NCI-H1048 (cell line): ENCODE results near the gene PRUNE2.
"Not testable (repeated sequence)": the region's sequence is repeated elsewhere in the genome, so short reads cannot be mapped to it uniquely, and the experiment has no call there.

Source experiments
- DNase-seq: peaks from one replicate; lab custom pipeline; 2025; lab: John Stamatoyannopoulos, UW

Gene PRUNE2

GRCh38 chr9:76598981-76599380 is 306.9 kb downstream of the PRUNE2 start:
- DNase-seq: no peak

DNA sequence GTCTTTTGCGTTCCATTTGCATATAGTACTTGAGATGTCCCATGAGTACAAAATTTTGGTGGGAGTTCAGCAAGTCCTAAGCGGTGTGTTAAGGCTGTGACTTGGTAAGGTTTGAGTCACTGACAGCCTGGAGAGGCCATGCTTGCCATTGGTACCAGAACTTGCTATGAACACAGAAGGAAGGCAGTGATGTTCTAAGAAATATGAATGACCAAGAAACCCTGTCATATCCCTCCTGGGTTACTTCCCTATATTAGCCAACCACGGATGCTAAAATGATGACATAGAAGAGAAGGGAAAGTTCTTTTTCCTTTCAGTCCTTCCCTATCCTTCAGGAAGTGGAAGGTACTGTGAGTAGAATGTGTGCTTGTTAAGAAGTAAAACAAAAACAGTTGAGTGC is 310.3 kb downstream of the PRUNE2 start:
- no peak for DNase-seq

GRCh38 chr9:76594764-76595424 is 311.0 kb downstream of the PRUNE2 start:
- no peak for DNase-seq

DNA sequence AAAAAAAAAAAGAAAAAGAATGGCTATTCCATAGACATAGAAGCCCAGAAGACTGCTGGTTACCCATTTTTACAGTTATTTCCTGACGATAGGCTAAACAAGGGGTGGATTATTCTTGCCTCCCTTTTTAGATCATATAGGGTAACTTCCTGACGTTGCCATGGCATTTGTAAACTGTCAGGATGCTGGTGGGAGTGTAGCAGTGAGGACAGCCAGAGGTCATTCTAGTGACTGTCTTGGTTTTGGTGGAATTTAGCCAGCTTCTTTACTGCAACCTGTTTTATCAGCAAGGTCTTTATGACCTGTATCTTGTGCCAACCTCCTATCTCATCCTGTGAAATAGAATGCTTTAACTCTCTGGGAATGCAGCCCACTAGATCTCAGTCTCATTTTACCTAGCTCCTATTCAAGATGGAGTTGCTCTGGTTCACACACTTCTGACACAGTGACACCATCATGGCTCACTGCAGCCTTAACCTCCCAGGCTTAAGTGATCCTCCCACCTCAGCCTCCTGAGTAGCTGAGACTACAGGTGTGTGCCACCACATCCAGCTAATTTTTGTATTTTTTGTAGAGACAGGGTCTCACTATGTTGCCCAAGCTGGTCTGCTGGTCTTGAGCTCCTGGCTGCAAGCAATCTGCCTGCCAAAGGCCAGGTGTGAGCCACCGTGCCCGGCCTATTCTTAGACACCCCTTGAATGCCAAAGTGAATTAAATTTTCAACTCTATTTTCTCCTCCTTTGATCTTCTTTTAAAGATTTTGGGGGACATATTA is 311.8 kb downstream of the PRUNE2 start:
- not testable (repeated sequence) for DNase-seq

- DNase-seq: no peak
Measured at GRCh38 chr9:76592974-76593347, 313.0 kb downstream of the PRUNE2 start.

GRCh38 chr9:76592091-76592973 is 313.6 kb downstream of the PRUNE2 start:
- DNase-seq: peak; percentile 10

DNA sequence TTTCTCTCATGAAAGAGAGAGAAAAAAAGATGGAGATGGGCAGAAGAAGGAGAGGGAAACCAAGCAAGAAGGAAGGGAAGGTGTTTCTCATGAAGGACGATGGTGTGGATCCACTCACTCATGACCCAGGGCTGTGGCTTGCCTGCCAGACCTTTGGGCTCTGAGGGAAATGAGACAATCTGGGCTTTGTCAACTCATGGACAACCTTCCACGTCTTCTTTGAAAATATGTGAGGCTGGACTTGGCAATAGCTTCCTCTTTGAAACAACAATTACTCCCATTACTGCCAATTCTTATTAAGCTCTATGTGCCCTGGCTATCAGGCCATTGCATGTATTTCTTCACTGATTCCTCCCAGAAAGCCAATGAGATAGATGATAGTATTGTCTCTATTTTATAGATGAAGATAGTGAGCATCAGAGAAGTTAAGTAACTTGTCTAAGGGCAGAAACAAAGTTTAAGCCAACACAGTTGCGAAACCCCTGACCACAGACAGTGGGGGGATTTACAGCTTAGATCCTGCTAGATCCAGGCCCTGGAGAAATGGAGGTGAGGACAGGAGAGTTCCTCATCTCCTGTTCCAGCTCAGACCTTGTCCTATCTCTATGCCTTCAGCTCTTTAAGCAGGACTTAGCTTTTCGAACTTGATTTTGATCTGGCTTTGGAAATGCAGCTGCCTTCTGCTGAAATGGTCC is 314.5 kb downstream of the PRUNE2 start:
- no peak for DNase-seq

- DNase-seq: no peak
Measured at GRCh38 chr9:76588316-76588715, 317.6 kb downstream of the PRUNE2 start.

DNA sequence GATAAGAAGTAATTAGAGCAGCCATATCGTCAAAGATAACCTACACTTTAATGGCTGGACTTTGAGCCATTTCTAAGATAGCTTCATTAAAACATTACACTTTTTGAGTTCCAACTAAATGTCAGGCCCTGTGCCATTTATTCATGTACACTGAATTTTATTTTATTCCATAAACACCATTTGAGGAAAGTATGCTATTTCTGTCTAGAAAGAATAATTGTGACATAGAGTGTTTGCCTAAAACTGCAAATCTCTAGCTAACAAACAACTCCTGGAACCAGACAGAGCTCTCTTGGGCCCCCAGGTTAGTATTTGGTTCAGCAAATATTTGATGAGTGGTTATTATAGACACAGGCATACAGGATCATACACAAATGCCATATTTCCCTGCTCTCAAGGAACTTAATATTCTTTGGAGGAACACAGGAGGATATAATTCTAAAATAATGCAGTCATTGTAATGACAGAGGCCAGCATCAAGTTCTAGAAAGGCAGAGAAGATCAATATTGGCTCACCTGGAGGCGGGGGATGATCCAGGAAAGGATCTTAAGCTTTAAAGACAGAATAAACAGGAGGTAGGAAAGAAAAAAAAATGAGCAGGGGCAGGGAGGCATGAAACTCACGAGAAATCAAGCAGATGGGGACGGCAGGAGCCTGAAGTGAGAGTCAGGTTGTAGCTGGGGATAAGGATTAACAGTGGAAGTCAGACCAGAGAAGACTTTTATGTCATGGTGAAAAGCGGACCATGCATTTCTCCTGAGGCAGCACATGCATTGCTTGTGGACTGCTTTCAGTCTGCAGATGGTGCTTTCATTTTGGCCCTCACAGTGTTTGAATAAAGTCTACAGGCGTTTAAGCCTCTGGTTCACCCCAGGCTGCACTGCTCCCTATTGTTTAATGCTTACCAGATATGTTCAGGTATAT is 319.3 kb downstream of the PRUNE2 start:
- no peak for DNase-seq

GRCh38 chr9:76585487-76586389 is 320.2 kb downstream of the PRUNE2 start:
- DNase-seq: no peak

DNA sequence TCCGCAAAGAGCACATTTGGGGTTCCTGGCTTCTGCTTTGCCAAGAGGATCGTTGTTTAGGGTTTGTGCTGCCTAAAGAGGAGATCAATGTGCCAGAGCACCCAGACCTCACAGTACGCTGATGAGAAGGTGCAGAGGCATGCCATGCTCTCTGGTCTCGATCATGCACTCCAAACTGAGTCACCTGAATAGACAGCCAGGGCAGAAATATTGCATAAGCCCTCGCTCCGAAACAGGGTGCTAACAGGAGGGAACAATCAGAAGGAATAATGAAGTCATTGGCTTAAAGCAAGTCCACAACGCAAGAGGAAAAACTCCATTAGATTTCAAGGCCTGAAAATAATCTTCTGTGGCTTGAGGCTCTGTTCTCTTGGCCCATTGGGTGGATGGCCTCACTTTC is 322.7 kb downstream of the PRUNE2 start:
- no peak for DNase-seq

DNA sequence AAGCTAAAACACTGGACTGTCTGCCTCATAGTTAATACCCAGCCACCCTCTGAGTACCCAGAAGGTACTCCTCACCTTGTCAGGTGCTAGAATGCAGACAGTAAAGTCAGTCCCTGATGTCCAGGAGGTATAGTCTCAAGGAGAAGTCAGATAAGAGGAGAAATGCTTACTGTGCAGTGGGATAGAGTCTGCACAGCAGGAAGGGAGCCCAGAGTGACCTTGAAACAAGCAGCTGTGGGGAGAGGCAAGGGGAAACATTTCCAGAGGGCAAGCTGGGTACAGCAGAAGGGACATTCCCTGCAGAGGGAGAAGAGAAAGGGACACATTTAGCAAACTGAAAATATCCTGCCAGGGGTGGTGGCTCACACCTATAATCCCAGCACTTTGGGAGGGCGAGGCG is 324.2 kb downstream of the PRUNE2 start:
- no peak for DNase-seq

GRCh38 chr9:76580820-76581219 is 325.1 kb downstream of the PRUNE2 start:
- no peak for DNase-seq

- DNase-seq: no peak
Measured at GRCh38 chr9:76580188-76580587, 325.7 kb downstream of the PRUNE2 start.

- DNase-seq: no peak
Measured at GRCh38 chr9:76576344-76576743, 329.6 kb downstream of the PRUNE2 start.

DNA sequence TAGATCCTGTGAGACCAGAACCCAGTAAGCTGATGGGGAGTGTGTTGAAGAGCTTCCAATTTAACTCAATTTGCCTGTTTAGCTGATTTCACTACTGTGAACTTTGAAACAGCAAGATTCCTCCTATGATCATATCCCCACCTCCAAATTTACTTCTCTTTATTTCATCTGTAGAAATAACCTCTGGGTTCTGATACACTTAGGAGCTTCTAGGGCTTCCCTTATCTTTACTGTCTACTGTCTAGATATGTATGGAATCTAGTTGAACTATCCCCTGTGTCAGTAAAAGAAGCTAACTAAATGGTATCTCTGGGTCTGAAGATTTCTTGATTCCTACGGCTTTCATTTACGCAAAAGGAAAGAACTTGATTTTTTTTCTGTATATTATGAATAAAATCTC is 330.2 kb downstream of the PRUNE2 start:
- no peak for DNase-seq

- no peak for DNase-seq
Measured at GRCh38 chr9:76573905-76574760, 331.8 kb downstream of the PRUNE2 start.

DNA sequence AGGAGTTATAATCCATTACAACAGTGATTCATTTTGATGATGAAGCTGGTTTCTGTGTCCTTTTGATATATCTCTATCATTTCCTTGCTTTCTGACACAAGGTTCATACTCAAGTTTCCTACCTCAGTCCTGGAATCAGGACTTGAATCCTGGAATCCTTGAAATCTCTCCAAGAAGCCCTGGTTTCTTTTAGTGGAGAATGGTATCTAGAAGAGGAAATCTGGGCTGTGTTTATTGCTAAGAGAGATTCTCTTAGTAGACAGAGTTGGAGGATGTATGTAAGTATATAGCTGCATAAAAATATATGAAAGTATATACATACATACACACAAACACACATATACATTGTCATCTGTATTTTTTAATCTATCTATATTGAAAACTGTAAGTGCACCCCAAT is 332.5 kb downstream of the PRUNE2 start:
- no peak for DNase-seq

DNA sequence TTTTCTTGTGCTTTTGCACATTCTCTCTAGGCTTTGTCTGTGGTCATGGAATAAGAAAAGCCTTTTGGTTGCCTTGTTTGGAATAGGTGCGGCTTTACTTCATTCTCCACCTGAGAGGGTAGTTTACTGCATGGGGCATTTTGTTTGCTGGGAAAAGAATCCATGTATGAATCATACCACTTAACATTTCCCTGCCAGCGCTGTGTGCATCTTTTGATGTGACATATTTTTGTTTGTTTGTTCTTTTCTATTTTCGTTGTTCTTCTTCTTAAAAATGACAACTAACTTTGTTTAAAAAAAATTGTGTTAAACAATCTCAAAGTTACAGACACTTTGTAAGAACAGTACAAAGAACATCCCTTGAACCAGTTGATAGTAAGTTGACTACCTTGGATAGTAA is 333.8 kb downstream of the PRUNE2 start:
- DNase-seq: no peak
